AG04449 (cell line): ENCODE results near the gene FUOM.
A peak's percentile ranks its signal among the peaks of the same experiment; 100 is the strongest.

Experiments
- CTCF ChIA-PET: fragments of 350-600 bp; formaldehyde crosslinking; extraction: SDS; loops from one replicate; lab custom pipeline; 2021; ENCODE audit warnings: antibody characterized with exemption; lab: Yijun Ruan, JAX
- POLR2A ChIA-PET: fragments of 400-600, 350-600 bp; formaldehyde crosslinking; extraction: SDS; loops from one replicate; lab custom pipeline; 2020; ENCODE audit warnings: antibody characterized with exemption, inconsistent platforms; lab: Yijun Ruan, JAX
- DNase-seq: peaks from one replicate; pipeline ENCODE4 v3.0.0-alpha.2; 2010; ENCODE audit warnings: low read depth, low spot score
- H3K4me3 ChIP-seq: 2 replicates; pipeline ENCODE4 v1.5.1; 2011; ENCODE audit warnings: low read depth, mild to moderate bottlenecking, control low read depth, low read length
- TF ChIP-seq, protein P1 (sequence below): IDR thresholded peaks from one replicate; pipeline ENCODE4 v1.5.1; 2011; ENCODE audit warnings: mild to moderate bottlenecking, moderate library complexity, low read length, control low read depth, inconsistent platforms; ENCODE audit not compliant: insufficient read depth; ENCODE audit errors: missing control alignments

The FUOM gene

DNA sequence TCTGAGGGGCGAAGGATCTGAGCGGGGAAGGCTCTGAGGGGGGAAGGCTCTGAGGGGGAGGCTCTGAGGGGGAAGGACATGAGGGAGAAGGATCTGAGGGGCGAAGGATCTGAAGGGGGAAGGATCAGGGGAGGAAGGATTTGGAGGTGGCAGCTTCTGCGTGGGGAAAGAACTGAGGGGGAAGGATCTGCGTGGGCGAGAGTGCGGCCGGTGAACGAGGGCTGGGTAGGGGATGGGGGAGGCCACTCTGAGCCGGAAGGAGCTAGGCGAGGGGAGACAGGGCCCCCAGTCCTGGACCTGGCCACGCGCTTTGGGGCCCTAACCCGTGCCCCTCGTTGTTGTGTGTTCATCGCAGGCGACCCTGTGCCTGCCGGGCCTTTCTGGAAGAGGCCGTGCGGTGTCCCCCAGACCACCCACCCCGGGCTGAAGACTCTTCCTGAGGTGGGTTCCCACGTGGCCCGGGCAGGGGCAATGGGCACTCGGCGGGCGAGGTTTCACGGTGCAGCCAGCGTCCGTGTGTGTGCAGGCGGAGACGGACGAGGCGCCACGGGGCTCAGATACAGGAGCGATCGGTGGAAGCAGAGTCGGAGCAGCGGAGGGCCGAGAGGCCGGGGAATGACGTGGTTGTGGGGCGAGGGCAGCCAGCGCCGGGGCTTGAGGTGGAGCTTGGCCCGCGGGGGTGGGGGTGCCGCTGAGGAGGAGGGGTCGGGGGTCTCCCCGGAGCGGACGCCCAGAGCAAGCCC, 23.1 kb downstream of the FUOM start:
- no peak for DNase-seq
- CTCF ChIA-PET, result interaction anchor here (1.2 kb wide), 1 partner anchor 186 kb away, joined by 3 read pairs; no protein-coding TSS in a partner anchor
- TF ChIP-seq, protein P1, sequence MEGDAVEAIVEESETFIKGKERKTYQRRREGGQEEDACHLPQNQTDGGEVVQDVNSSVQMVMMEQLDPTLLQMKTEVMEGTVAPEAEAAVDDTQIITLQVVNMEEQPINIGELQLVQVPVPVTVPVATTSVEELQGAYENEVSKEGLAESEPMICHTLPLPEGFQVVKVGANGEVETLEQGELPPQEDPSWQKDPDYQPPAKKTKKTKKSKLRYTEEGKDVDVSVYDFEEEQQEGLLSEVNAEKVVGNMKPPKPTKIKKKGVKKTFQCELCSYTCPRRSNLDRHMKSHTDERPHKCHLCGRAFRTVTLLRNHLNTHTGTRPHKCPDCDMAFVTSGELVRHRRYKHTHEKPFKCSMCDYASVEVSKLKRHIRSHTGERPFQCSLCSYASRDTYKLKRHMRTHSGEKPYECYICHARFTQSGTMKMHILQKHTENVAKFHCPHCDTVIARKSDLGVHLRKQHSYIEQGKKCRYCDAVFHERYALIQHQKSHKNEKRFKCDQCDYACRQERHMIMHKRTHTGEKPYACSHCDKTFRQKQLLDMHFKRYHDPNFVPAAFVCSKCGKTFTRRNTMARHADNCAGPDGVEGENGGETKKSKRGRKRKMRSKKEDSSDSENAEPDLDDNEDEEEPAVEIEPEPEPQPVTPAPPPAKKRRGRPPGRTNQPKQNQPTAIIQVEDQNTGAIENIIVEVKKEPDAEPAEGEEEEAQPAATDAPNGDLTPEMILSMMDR, result no peak
- H3K4me3 ChIP-seq, result peak overlapping the region; percentile 34
- POLR2A ChIA-PET, result no interaction called here

DNA sequence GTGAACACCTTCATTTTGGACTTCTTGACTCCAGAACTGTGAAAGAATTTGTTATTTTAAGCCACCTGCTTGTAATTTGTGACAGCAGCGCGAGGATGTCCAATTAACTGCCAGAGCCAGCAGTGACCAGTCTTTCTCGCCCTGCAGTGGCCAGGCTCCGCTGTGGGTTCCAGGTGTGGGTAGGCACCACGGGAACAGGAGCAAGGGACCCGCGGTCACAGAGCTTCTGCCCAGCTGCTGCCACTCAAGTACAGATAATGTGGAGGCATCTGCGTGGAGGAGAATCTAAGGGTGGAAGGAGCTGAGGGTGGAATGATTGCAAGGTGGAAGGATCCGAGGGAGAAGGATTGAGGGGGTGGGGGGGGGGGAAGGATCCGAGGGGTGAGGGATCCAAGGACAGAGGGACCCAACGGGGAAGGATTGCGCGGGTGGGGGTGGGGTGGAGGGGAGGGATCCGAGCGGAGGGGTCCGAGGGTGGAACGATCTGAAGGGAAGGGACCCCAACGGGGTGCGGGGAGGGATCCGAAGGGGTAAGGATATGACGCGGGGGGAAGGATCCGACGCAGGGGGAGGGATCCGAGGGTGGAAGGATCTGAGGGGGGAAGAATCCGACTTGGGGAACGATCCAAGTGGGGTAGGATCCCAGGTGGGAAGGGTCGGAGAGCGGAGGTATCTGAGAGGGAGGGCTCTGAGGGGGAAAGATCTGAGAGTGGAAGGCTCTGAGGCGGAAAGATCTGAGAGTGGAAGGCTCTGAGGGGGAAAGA, 24.7 kb downstream of the FUOM start:
- POLR2A ChIA-PET, result no interaction called here
- CTCF ChIA-PET, result interaction anchor here (1.0 to 1.1 kb wide), 2 partner anchors 11 to 26 kb away, joined by 3 to 4 read pairs; no protein-coding TSS in a partner anchor
- DNase-seq, result no peak
- TF ChIP-seq, protein P1, result no peak
- H3K4me3 ChIP-seq, result no peak overlapping the region

DNA sequence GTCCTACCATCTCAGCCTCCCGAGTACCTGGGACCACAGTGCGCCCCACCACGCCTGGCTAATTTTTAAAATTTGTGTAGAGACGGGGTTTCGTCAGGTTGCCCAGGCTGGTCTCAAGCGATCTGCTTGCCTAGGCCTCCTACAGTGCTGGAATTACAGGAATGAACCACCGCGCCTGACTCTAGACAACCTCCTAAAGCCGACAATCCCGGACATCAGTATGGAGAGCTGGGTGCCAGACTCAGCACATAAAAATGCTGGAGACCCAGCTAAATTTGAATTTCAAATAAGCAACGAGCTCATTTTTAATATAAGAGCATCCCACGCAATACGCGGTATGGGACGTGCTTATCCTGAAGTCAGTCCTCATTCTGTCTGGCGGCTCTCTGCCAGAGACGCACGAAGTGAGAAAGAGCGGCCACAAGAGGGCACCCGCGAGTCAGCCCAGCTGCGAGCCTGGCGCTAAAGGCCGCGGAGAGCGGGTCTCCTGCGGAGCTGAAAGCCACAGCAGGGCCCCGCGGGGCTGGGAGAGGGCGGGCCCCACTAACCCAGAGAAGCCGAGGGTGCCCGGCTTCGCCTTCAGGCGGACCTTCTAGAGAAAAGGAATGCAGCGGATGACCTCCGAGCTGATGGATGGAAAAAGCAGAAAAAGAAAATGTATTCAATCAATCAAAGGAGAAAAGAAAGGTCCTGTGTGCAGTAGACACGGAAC, 28.2 kb downstream of the FUOM start:
- ChIA-PET CTCF (interaction anchor here (0.6 to 4.0 kb wide), 64 partner anchors 10 to 676 kb away, joined by 3 to 35 read pairs (median 4); partner anchors contain the start of genes ECHS1, FUOM, KNDC1 and PAOX), POLR2A (interaction anchor here (0.7 to 1.5 kb wide), 3 partner anchors 19 to 88 kb away, joined by 3 to 6 read pairs (median 4); no protein-coding TSS in a partner anchor)
- H3K4me3 ChIP-seq, result peak overlapping the region; percentile 33
- TF ChIP-seq, protein P1, result peak; percentile 97
- peak; percentile 52 for DNase-seq

DNA sequence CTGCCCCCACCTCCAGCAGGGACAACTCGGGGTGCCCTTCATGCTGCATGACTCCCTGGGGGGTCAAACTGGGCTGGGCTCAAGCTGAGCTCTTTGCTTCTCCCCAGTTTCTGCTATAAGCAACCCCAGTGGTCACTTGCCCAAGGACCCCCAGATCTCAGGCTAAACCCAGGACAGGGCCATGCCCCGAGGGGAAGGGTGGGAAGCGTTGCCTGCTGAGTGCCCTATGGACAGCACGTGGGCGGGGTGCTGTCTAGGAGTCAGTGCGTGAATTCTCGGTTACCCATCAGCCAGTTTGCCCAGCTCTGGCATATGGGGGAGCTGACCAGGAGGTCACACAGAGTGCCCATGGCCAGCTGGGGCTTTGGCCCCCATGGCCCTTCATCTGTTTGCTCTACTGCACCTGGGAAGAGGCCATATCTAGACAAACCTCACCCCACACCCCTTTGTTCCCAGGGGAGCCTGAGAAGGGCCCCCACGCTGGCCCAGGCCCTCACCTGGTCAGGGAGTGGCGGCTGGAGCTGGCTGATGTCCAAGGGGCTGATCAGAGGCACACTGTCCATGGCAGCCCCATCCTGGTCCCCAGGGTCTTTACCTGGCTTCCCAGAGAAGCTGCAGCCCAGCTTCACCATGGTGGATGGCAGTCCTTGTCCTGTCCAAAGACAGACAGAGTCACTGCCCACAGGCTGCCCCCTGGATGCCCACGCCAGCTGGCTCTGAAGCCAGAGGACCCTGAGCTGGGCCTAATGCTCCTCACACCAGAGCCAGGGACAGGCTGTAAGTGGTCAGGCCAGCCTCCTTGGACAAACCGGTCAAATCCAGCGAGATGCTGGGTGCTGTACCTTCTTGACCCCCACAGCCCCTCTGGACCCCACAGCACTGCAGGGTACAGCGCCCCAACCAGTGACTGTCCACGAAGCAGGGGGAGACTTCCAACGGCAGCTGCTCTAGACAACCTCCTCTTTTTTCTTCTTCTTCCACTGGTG, 29.2 kb downstream of the FUOM start:
- DNase-seq, result no peak
- POLR2A ChIA-PET, result interaction anchor here (1.0 to 1.5 kb wide), 2 partner anchors 20 to 23 kb away, joined by 4 to 6 read pairs; no protein-coding TSS in a partner anchor
- no peak overlapping the region for H3K4me3 ChIP-seq
- CTCF ChIA-PET, result interaction anchor here (0.6 to 4.0 kb wide), 64 partner anchors 8 to 675 kb away, joined by 3 to 35 read pairs (median 4); partner anchors contain the start of genes CALY, ECHS1, FUOM and KNDC1
- TF ChIP-seq, protein P1, result no peak

DNA sequence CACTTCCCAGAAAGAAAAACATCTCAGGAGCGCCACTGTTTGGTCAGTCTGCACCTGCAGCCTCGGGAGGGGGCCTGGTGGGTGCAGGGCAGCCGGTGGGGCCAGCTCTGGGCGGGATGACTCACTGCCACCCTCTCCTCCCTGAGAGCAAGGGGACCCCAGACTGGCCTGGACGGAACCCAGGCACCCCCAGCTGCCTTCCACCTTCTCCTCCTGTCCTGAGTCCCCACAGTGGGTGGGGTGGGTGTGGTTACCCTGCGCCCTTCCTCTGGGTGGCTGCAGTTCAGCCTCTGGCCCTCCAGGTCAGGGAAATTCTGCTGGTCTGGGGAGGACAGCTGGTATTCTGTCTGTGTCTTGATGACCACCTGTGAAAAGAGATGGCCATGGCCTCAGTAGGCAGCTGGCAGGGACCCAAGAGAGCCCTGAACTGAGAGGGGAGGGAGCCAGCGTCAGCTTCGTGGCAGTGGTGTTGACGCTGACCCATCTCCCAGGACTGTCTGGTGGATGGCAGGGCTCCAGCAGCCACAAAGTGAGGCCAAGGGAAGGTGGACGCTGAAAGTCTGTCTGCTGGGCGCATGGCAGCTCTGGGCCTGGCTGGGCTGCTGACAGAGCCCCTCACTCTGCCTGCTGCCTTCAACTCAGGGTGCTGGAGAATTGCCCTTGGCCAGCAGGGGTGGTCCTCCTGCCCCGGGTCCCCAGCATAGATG, 30.0 kb downstream of the FUOM start:
- ChIA-PET CTCF (interaction anchor here (1.1 to 4.0 kb wide), 9 partner anchors 8 to 280 kb away, joined by 3 to 35 read pairs (median 6); partner anchors contain the start of genes CALY and PRAP1), POLR2A (interaction anchor here (0.6 kb wide), 1 partner anchor 22 kb away, joined by 3 read pairs; no protein-coding TSS in a partner anchor)
- TF ChIP-seq, protein P1, result no peak
- DNase-seq, result no peak
- H3K4me3 ChIP-seq, result no peak overlapping the region
